HG03139 (cell line): ENCODE measurements around the gene AQP6.
A peak's percentile ranks its signal among the peaks of the same experiment; 100 is the strongest.
"Not testable (repeated sequence)": the region's sequence is repeated elsewhere in the genome, so short reads cannot be mapped to it uniquely, and the experiment has no call there.

Experiments used
- ATAC-seq: cut with Tn5 transposase; IDR thresholded peaks from one replicate; pipeline ENCODE4 v1.9.1; 2021; ENCODE audit not compliant: unreplicated experiment

Gene AQP6

GRCh38 chr12:49987625-49988303 is 15.0 kb downstream of the AQP6 start:
- ATAC-seq: no peak

- not testable (repeated sequence) for ATAC-seq
Observed at GRCh38 chr12:49989400-49989799, 16.7 kb downstream of the AQP6 start.

GRCh38 chr12:49990273-49990672 is 17.5 kb downstream of the AQP6 start:
- no peak for ATAC-seq

- no peak for ATAC-seq
Observed at GRCh38 chr12:49998453-49998852, 25.7 kb downstream of the AQP6 start.

GRCh38 chr12:50003595-50003994 is 30.8 kb downstream of the AQP6 start:
- no peak for ATAC-seq

GRCh38 chr12:50004696-50005095 is 31.9 kb downstream of the AQP6 start:
- ATAC-seq: no peak

GRCh38 chr12:50005175-50005574 is 32.4 kb downstream of the AQP6 start:
- no peak for ATAC-seq

GRCh38 chr12:50006280-50006679 is 33.5 kb downstream of the AQP6 start:
- ATAC-seq: no peak

- no peak for ATAC-seq
Observed at GRCh38 chr12:50006754-50007442, 34.2 kb downstream of the AQP6 start.

GRCh38 chr12:50013361-50014147 is 40.8 kb downstream of the AQP6 start:
- no peak for ATAC-seq

GRCh38 chr12:50014342-50014741 is 41.6 kb downstream of the AQP6 start:
- ATAC-seq: no peak

- no peak for ATAC-seq
Observed at GRCh38 chr12:50016501-50017475, 44.0 kb downstream of the AQP6 start.

GRCh38 chr12:50017641-50018040 is 44.9 kb downstream of the AQP6 start:
- ATAC-seq: no peak

GRCh38 chr12:50018154-50018553 is 45.4 kb downstream of the AQP6 start:
- ATAC-seq: no peak

GRCh38 chr12:50018968-50019367 is 46.2 kb downstream of the AQP6 start:
- ATAC-seq: no peak

GRCh38 chr12:50019524-50019923 is 46.8 kb downstream of the AQP6 start:
- no peak for ATAC-seq

GRCh38 chr12:50021031-50021430 is 48.3 kb downstream of the AQP6 start:
- no peak for ATAC-seq

- ATAC-seq: no peak
Observed at GRCh38 chr12:50022903-50023302, 50.2 kb downstream of the AQP6 start.

GRCh38 chr12:50024227-50024626 is 51.5 kb downstream of the AQP6 start:
- no peak for ATAC-seq

- peak; percentile 9 for ATAC-seq
Observed at GRCh38 chr12:50024805-50025186, 52.0 kb downstream of the AQP6 start.
